GM19043 (cell line): ENCODE measurements around the gene CARD9.

Experiments
- ATAC-seq: cut with Tn5 transposase; IDR thresholded peaks from one replicate; pipeline ENCODE4 v1.9.1; 2021; ENCODE audit warnings: low read depth; ENCODE audit not compliant: unreplicated experiment

CARD9 gene

DNA sequence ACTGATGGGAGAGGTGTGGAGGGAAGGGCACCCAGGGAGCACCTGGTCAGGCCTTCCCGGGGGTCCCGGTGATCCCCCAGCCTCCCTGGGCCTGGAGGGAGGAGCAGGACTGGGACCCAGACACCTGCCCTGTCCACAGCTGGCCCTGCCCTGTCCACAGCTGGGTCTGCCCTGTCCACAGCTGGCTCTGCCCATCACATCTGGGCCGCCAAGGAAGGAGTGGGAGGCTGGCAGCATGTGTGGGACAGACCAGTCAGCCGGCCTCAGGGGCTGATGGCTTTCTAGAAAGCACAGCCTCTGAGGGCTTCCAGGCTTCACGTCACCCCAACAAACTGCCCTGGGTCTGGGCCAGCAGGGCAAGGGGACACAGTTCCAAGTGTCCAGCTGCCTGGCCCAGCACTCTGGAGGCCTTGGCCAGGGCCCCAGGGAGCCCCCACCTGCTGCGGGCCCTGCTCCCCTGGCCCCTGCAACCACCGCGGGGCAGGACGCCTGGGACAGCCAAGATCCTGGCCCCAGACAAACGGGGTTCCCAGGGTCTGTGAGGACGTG, 22.1 kb downstream of the CARD9 start:
- ATAC-seq, result no peak

GRCh38 chr9:136349546-136349945, 23.9 kb downstream of the CARD9 start:
- ATAC-seq, result no peak

GRCh38 chr9:136348691-136349090, 24.8 kb downstream of the CARD9 start:
- no peak for ATAC-seq

- ATAC-seq, result no peak
Measured at GRCh38 chr9:136347472-136348256, 25.8 kb downstream of the CARD9 start.

GRCh38 chr9:136346927-136347465, 26.5 kb downstream of the CARD9 start:
- no peak for ATAC-seq

DNA sequence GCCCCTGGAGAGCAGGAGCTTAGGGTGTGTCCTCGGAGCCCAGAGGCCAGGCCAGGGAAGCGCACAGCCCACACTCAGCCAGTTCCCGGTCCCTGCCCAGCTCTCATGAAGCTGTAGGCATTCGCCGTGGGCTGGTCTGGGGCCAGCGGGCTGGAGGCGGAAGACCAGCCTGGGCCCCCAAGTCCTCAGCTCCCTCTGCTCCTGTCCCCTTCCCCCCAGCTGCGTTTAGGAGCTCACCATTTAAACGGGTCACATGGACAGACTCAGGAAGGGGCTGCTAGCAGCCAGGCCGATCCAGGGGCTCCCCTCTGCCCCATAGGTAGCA, 27.4 kb downstream of the CARD9 start:
- ATAC-seq, result no peak

DNA sequence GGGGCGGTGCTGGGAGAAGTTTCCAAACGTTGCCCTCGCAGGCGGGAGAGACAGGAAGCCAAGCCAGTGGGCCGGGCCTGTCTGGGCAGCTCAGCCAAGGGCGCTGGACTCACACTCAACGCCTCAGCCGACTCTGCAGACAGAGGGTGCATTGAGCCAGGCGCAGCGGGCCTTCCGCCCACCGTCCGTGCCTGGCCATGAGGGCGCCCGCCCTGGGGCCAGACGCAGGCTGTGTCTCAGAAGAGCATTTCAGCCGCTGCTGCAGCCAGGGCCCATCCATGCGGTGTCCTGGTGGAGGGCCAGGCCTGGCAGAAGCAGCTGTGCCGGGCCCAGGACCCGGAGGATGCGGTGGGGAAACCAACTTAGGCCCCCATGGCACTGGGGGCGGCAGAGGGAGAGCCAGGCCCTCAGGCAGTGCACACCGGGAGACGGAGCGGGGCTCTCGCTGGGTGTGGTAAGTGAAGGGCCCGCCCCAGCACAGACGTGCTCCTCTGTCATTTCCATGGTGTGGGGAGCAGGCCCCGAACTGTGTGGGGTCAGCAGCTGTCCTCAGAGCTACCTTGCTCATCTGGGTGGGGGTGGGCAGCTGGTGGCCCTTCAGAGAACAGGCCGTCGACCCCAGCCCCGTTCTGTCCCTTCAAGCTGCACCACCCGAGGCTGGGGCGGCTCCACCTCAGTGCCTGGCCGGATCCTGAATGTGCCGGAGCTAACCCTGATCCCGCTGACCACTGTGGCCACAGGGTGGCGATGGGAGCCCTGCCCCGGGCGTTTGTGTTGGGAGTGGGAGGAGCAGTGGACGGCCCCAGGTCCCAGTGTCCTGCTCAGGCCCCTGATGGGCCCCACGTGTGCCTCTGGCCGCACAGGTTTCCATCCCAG, 27.9 kb downstream of the CARD9 start:
- no peak for ATAC-seq

DNA sequence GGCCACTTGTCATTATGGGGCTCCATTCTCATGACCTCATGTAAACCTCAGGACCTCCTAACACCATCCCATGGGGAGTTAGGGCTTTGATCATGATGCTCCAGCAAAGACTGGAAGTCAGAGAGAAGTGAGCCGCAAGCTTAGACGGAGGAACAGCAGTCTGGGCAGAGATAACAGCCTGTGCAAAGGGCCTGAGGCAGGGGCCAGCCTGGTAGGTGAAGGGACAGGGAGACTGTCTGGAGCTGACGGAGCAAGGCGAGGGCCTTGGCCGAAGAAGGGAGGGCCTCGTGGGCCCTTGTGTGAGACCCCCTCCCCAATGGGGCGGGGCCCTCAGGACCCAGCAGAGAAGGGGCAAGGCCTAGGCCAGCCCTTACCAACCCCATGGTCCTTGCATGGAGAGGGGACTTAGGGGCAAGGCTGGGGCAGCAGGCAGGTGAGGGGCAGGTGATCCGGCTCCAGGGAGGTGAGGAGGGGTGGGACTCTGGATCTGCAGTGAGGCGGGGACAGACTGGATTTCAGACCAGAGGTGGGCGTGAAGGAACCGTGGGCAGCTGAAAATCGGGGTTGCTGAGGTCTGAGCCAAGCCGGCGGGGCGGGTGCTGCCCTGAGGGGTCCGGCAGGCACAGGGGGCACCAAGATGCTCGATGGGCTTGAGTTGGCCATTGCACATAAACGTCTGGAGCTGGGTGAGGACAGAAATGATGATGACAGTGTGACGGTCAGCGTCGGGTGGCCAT, 28.8 kb downstream of the CARD9 start:
- no peak for ATAC-seq

DNA sequence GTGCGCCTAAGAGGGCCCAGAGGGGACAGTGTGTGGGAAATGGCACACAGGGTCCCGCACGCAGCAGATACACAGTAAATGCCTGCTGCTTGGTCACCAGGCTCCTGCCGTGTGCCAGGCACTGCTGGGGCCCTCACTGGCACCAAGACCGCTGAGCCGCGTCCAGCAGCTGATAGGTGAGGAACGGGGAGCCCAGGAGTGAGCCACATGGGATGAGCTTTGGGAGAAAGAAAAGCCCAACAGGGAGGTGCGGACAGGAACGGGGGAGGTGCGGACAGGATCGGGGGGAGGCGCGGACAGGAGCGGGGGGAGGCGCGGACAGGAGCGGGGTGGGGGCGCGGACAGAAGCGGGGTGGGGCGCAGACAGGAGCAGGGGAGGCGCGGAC, 29.6 kb downstream of the CARD9 start:
- no peak for ATAC-seq

GRCh38 chr9:136343121-136343883, 30.2 kb downstream of the CARD9 start:
- no peak for ATAC-seq

- ATAC-seq, result no peak
Measured at GRCh38 chr9:136342181-136343120, 31.0 kb downstream of the CARD9 start.

DNA sequence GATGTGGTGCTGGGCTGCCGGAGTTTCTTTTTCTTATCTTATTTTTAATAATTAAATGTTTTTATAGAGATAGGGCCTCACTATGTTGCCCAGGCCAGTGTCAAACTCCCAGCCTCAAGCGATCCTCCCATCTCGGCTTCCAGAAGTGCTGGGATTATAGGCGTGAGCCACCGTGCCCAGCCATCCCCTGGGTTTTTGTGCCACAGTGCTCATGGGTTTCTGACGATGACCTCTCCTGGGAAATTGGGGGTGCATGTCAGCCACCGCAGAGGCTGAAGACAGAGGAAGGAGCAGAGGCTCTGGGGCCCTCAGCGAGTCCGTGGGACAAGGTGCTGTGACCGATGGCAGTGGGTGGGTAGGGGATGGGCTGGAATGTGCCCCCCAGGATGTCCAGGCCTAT, 31.7 kb downstream of the CARD9 start:
- ATAC-seq, result no peak

DNA sequence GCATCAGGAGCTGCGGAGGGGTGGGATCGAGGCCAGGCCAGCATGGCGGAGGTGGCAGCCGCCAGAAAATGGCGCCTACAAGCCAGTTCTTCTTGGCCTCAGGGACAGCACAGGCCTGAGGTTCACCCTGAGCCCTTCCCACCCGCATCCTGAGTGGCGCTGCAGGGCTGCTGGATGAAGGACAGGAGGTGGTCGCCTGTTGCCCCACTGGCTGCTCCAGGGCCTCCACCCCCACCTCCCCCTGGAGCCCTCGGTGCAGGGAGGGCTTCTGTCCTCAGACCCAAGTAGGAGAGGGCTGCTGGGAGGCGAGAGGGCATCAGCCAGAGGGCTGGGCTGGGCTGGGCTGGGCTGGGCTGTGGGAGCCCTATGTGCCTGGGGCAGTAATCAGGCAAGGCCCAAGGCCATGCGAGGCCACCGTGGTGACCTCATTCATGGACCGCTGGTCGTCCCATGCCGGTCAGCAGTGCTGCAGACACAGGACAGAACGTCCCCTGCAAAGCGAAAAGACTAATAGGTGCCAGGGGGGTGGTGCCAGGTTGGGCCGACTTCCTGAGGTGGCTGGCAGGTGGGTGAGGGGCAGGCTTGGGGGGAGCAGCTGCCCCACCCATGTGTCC, 32.3 kb downstream of the CARD9 start:
- no peak for ATAC-seq

- ATAC-seq, result no peak
Measured at GRCh38 chr9:136340356-136341041, 33.0 kb downstream of the CARD9 start.

GRCh38 chr9:136339958-136340310, 33.5 kb downstream of the CARD9 start:
- no peak for ATAC-seq

- no peak for ATAC-seq
Measured at GRCh38 chr9:136339173-136339957, 34.1 kb downstream of the CARD9 start.

- no peak for ATAC-seq
Measured at GRCh38 chr9:136338511-136338910, 35.0 kb downstream of the CARD9 start.
